HG03159 (cell line): ENCODE measurements around the gene LRP2.

Experiments
- ATAC-seq: cut with Tn5 transposase; IDR thresholded peaks from one replicate; pipeline ENCODE4 v1.9.1; 2021; ENCODE audit warnings: mild to moderate bottlenecking, moderate library complexity; ENCODE audit not compliant: unreplicated experiment

Gene LRP2

DNA sequence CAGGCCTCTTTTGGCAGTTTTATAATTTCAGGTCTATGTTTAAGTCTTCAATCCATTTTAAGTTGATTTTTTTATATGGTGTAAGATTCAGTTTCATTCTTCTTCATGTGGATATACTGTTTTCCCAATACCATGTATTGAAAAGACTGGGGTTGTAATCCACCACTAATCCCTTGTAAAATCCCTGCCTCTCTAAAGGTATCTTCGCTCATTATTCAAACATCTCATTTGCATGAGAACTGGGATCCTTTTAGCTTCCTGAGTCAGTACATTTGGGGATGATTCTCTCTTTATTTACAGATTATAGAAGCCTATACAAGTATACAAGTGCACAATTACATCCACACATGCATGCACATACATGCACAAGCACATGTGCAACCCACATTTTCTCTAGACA lies 267.7 kb downstream of the LRP2 start:
- ATAC-seq, result no peak

DNA sequence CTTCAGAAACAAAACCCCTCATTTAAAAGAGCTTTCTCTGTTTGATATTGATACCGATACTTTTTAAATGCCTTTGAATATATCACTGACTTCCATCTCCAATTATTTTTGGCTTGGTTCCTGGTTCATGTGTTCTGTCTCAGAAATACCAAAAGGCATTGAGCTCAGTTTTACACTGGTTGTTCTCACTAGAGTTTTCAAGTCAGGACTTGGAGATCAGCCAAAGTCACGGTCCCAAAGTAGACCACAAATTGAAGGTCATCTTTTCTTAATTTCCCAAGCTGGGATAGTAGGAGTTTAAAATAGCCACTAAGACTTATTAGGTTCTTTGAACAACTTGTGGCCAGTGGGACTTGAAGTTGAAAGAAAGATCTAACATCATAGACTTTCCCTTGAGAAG lies 268.8 kb downstream of the LRP2 start:
- no peak for ATAC-seq

DNA sequence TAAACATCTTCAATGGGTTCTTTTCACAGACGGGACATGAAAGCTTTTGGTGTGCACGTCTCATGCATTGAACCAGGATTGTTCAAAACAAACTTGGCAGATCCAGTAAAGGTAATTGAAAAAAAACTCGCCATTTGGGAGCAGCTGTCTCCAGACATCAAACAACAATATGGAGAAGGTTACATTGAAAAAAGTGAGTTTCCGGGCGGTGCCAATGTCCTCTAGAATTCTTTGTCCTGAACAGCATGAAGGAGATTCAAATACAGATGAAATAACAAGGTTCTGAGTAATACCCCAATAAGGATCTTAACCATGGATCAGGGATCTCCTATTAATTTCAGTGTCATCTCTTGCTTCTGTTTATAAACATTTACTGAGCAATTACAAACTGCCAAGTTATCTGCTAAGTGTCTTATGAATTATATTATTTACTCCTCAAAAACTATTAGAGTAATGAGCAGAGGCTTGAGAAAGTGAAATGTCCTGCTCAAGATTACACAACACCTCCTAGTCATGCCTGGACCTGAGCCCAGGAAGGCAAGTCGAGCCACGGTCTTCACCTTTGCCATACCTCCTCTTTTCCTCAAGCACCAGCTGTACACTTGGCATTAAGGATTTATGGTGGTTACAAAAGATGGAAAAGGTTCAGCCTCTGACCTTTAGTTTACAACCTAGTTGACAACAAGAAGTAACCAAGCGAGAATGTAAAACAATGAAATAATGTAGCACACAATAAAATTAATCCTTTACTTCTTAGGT lies 270.4 kb downstream of the LRP2 start:
- ATAC-seq, result no peak

DNA sequence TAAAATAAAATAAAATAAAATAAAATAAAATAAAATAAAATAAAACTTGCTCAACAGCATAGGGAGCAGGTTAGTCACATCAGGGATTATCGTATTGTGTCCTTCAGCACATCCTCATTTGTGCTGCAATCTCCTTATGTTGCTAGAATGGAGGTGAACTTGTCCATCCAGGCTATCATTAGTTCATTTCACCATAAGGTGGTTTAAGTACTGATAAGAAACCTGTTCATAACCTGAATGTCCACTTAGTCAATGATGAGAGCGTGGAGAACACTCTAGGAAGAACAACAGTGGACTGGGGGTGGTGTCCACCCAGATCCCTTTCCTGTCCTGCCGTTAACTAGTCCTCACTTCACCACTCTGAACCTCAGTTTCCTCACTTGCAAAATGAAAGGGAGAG lies 271.1 kb downstream of the LRP2 start:
- no peak for ATAC-seq

DNA sequence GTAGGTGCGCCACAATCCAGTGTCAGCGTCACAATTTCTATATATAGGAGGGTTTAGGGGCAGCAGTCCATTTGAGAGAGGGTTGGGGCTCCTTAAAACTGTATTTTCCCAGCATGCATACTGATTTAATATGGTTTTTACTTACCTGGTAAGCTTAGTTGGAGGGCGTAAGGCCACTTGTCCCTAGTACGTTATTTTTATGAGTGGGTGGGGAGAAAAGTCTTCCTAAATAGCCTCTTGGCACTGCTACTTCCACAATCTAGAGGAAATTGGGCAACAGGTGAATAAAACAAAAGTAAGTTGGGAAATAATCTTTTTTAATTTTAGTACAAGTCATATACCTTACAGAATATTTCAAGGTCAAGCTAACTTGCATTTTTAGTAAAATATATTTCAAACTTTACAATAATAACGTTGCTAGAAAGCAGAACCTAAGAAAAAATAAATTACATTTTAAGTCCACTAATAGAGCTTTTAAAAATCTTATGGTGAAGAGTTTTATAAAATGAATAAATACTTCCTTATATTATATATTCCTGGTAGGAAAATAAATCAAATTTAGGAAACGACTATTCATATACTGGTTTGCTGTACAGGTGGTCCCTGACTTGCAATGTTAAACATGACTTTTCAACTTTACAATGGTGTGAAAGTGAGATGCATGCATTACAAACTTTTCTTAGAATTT lies 272.1 kb downstream of the LRP2 start:
- ATAC-seq, result no peak

DNA sequence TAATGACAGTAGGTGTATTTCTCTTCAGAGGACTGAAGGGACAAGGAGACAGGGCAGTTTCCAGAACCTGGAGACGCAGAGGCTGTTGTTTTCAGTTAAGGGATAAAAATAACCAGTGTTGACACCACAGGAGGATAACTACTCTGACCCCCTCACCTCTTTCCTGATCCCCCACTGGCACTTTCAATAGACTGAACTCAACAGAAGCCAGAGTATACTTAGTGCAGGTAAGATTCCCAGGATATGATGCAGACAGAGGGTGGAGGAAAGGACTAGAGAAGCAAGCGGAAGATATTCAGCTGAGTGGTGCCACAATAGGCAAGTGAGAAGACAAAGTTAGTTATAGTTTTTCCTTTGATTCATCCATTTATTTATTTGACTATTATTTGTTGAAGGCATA lies 273.2 kb downstream of the LRP2 start:
- ATAC-seq, result no peak

DNA sequence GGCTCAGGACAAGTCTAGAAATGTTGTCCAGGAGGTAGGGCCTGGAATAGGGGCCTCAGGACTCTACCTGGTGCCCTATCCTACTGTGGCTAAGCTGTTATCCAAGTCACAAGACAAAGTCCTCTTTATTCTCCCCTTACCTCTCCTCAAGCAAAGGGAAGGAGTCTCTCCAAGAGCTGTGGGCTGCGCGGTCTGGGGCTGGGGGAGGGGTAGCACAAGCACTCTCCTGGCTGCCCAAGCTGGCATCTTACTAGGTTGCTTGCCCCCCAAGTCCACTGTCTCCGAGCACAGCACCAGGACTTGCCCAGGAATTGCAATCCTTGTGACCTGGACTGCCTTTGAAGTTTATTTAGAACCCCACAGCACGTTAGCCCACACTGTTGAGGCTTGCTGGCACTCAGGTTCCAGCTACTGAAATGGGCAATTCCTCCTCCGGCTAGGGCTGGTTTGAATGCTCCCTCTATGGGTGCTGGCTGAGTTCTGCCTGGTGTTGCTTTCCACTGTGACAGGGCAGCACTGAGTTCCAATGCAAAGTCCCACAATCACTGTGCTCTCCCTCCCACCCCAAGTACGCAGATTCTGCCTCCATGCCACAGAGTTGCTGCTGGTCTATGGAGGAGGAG lies 274.5 kb downstream of the LRP2 start:
- ATAC-seq, result no peak

DNA sequence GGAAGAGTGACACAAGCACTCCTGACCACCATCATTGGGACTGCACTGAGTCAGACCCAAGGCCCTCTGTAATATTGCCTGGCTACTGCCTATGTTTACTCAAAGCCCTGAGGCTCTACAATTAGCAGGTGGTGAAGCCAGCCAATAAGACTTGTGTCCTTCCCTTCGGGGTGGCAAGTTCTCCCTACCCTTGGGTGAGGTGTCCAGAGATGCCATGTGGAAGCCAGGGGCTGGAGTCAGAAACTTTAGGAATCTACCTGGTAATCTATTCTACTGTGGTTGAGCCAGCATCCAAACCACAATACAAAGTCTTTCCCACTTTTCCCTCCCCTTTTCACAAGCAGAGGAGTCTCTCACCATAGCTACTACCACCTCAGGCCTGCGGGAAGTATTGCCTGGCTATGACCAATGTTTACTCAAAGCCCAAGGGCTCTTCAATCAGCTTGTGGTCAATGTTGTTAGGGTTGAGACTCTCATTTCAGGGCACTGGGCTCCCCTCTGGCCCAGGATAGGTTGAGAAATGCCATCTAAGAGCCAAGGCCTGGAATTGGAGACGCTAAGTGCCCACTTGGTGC lies 275.4 kb downstream of the LRP2 start:
- no peak for ATAC-seq

DNA sequence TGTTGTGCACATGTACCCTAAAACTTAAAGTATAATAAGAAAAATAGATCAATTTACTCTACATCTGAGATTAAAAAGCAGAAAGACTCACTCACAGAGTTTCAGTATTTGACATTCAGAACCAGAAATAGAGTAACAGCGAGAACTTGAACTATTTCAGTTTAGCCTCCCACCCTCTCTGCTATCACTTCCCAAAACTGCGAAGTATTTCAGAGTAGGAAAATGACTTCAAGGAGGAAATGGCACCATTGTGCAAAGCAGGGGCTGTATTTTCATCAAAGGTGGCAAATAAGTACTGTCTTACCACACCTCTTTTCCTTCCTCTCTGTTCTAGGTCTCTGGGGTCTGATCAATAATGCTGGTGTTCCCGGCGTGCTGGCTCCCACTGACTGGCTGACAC lies 279.3 kb downstream of the LRP2 start:
- ATAC-seq, result peak; percentile 58

DNA sequence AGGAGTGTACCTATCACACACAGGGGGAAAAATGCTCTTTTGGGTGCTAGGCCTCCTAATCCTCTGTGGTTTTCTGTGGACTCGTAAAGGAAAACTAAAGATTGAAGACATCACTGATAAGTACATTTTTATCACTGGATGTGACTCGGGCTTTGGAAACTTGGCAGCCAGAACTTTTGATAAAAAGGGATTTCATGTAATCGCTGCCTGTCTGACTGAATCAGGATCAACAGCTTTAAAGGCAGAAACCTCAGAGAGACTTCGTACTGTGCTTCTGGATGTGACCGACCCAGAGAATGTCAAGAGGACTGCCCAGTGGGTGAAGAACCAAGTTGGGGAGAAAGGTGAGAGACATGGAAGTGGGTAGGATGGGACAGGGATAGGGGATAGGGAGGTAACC lies 280.8 kb downstream of the LRP2 start:
- ATAC-seq, result no peak

DNA sequence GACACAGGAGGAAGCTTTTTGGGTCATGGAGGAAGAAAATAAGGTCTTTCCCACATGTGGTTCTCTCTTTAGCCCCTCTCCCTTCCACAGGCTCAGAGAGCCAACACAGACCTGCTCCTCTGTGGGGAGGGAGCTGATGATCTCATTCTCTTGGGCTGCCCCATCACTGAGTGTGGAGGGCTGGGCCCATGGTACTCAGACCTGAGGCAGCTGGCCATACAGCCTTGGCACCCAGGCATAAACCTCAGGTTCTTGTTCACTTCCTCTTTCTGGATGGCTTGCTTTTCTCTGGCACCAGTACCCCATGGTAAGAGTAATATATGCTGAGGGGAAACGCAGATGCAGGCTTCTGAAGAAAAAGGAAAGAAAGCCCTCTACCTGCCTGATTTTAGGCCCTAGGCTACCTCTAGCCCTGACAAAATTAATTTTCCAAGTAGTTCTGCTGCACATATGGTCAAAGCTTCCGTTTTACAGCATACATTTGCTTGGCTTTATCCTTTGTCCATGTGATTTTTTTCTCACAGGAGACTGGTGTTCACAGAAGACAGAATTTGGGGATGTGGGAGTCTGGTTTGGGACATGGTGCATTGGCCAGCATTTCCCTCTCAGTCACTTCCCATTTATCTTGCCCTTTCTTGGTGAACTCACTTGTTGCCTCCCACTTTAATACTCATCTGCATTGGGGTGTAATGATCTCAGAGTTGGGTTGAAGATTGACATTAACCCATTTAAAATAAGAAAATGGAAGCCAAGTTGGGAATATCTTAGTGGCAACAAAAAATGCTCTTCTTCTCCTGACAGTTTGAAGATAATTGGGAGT lies 281.9 kb downstream of the LRP2 start:
- peak; percentile 93 for ATAC-seq

DNA sequence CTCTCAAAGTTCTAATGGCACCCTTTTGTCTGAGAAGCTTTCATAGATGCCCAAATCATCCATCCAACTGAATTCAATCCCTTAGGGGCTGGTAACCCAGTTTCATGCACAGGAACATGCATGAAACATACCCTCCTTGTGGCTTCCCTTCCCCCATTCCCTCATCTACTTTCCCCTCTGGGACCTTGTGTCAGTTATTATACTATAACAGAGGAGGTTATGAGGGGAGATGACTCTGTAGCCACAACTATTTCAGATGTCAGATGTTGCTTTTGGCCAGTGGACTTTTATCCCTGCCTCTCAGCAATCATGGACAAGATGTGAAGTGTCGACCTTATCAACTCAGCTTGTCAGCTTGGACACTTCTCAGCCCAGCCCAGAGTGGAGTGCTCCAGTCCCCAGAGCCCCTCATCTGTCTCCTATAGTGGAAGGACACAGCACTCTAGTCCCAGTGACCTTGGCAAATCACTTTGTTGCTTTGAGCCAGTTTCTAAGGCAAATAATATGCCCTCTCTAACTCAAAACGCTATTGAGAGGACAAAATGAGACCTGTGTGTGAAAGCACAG lies 284.6 kb downstream of the LRP2 start:
- no peak for ATAC-seq
